AG04450 (cell line): ENCODE measurements around the gene TARDBP. TPM values are rescaled to one million over a fixed set of nuclear protein-coding genes. Genes with fewer than 3 reads are reported as not detected.
"Not testable (repeated sequence)": the region's sequence is repeated elsewhere in the genome, so short reads cannot be mapped to it uniquely, and the experiment has no call there.

Experiments
- CTCF ChIA-PET: fragments of 300-600, 350-600 bp; formaldehyde crosslinking; extraction: SDS; loops from one replicate; lab custom pipeline; 2022; ENCODE audit warnings: antibody characterized with exemption, inconsistent platforms; lab: Charles Lee
- POLR2A ChIA-PET: fragments of 350-600 bp; formaldehyde crosslinking; extraction: SDS; loops from one replicate; lab custom pipeline; 2021; ENCODE audit warnings: antibody characterized with exemption, inconsistent platforms; lab: Yijun Ruan, JAX
- DNase-seq: peaks from one replicate; pipeline ENCODE4 v3.0.0-alpha.2; 2011; ENCODE audit warnings: low read depth, low spot score
- H3K27ac ChIP-seq: one replicate; pipeline ENCODE4 v1.5.1; 2012; ENCODE audit warnings: low read depth, low read length, control low read depth
- H3K27me3 ChIP-seq: one replicate; pipeline ENCODE4 v1.6.0; 2012; ENCODE audit warnings: low read length; ENCODE audit not compliant: control insufficient read depth, insufficient read depth
- H3K4me3 ChIP-seq: 2 replicates; pipeline ENCODE4 v1.5.1; 2011; ENCODE audit warnings: mild to moderate bottlenecking, low read depth, low read length, control low read depth
- H3K9me3 ChIP-seq: 2 replicates; pipeline ENCODE4 v1.5.1; 2012; ENCODE audit warnings: low read length; ENCODE audit not compliant: control insufficient read depth, insufficient read depth
- polyA plus RNA-seq: library from polyadenylated mRNA; depleted of rRNA; stranded (reverse); fragments of >200 nt; gene quantifications from 2 replicates; pipeline ENCODE4 v1.2.3, GENCODE V29; 2011
- TF ChIP-seq, protein P1 (sequence below): IDR thresholded peaks from 2 replicates; pipeline ENCODE4 v1.5.1; 2011; ENCODE audit warnings: low read depth, low read length, control low read depth, inconsistent platforms

Gene TARDBP
- polyA plus RNA-seq, 1 experiment: 218 TPM

DNA sequence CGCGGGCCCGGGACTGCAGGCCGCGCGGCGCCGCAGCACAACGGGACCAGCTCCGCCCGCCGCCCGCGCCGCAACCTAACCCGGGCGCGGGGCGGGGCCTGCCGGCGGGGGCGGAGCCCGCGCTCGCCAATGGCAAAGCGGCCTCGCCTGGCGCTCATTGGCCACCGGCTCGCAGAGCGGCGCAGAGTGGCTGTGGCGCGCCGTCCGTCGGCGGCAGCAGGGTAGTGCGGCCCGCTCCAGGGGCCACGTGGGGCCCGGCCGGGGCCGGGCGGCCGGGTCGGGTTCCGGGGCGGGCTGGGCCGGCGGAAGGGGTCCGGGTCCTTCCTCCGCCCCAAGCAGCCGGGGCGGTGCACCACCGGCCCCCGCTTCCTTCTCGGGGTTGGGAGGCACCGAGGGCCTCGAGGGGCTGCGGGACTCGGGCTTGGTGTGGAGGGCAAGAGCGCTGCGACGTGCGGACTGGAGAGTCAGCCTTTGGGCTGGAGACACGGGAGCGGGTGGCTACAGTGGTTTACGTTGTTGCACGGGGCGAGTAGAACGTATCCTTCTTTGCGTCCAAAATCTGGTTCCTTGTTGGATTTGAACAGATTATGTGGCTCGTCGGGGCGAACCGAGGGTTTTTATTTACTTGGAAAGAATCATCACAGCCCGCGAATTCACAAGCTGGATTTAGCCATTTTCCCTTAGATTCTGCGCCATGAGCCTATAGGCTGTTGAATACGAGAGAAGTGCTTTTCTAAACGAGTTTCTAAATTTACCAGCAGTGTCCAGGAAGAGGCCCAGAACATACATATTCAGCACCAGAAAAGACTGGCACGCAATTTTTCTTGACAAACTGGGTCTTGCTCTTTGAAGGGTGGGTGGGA is 47.7 kb downstream of the TARDBP start, which contains the start of gene SRM:
TSS of gene SRM (minus strand) at position 51 of the 863 bp plus-strand sequence. CDS start 75 bp downstream, outside the sequence.
- ChIA-PET POLR2A (interaction anchor here (0.6 to 1.0 kb wide), 2 partner anchors 23 to 29 kb away, joined by 6 read pairs; no protein-coding TSS in a partner anchor), CTCF (interaction anchor here (0.6 to 5.6 kb wide), 4 partner anchors 10 to 552 kb away, joined by 3 to 75 read pairs (median 6); no protein-coding TSS in a partner anchor)
- Histone ChIP-seq H3K27ac (peak within 1 kb of the TSS; percentile 61), H3K4me3 (peak within 1 kb of the TSS; percentile 92), H3K9me3 (no peaks in the 10 kb centered on the region; the same call in 1 of the 2 replicates), H3K27me3 (no peaks in the 10 kb centered on the region)
- peak; percentile 67 for DNase-seq
- TF ChIP-seq, protein P1, sequence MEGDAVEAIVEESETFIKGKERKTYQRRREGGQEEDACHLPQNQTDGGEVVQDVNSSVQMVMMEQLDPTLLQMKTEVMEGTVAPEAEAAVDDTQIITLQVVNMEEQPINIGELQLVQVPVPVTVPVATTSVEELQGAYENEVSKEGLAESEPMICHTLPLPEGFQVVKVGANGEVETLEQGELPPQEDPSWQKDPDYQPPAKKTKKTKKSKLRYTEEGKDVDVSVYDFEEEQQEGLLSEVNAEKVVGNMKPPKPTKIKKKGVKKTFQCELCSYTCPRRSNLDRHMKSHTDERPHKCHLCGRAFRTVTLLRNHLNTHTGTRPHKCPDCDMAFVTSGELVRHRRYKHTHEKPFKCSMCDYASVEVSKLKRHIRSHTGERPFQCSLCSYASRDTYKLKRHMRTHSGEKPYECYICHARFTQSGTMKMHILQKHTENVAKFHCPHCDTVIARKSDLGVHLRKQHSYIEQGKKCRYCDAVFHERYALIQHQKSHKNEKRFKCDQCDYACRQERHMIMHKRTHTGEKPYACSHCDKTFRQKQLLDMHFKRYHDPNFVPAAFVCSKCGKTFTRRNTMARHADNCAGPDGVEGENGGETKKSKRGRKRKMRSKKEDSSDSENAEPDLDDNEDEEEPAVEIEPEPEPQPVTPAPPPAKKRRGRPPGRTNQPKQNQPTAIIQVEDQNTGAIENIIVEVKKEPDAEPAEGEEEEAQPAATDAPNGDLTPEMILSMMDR: peak; percentile 30

- CTCF ChIA-PET: interaction anchor here (1.3 to 5.6 kb wide), 2 partner anchors 8 to 25 kb away, joined by 5 to 75 read pairs; no protein-coding TSS in a partner anchor
- H3K9me3 ChIP-seq: no peaks in the 10 kb centered on the region; the same call in 1 of the 2 replicates
- H3K27ac ChIP-seq: peak overlapping the region; percentile 2
- H3K27me3 ChIP-seq: no peaks in the 10 kb centered on the region
- DNase-seq: no peak
- TF ChIP-seq, protein P1: no peak
- POLR2A ChIA-PET: no interaction called here
- no peak overlapping the region for H3K4me3 ChIP-seq
Observed at GRCh38 chr1:11061652-11062365, 49.4 kb downstream of the TARDBP start.

DNA sequence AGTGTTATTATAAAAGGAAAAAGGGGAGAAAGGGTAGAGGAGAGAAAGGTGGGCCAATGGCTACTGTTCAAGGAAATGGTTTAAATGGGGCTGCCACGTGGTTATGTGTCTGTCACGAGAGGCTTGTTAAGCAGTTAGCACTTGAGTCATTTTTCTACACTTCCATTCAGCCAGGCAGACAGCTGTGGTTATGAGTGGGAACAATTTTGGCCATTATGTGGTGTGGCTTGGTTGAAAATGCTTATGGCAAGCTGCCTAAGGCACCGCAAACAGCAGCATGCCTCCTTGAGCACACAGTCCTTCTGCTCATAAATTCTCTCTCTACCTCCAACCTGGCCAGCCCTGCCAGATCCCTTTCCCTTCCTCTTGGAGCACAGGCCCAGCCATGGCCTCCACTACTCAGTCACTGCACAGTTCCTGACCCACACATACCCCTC is 50.5 kb downstream of the TARDBP start:
- Histone ChIP-seq H3K4me3 (no peak overlapping the region), H3K9me3 (no peaks in the 10 kb centered on the region; the same call in 1 of the 2 replicates), H3K27me3 (no peaks in the 10 kb centered on the region), H3K27ac (no peak overlapping the region)
- TF ChIP-seq, protein P1: no peak
- POLR2A ChIA-PET: interaction anchor here (0.7 kb wide), 1 partner anchor 84 kb away, joined by 5 read pairs; no protein-coding TSS in a partner anchor
- DNase-seq: no peak
- CTCF ChIA-PET: interaction anchor here (1.0 to 5.6 kb wide), 2 partner anchors 26 to 36 kb away, joined by 3 to 75 read pairs; no protein-coding TSS in a partner anchor

DNA sequence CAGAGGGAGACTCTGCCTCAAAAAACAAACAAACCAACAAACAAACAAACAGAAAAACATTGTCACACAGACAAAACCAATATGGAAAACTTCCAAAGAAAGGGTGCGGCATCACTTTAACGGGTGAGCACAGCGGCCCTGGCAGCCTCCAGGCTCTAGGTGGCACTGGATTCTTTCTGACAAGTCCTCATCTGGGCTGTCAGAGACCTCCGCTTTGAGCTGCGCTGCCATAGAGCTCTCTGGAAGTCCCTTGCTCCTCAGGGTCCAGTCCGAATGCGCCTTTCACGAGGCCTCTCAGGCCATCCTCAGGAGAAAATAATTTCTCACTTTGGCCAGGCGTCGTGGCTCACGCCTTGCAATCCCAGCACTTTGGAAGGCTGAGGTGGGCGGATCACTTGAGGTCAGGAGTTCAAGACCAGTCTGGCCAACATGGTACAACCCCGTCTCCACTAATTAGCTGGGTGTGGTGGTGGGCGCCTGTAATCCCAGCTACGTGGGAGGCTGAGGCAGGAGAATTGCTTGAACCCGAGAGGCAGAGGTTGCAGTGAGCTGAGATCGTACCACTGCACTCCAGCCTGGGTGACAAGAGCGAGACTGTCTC is 51.6 kb downstream of the TARDBP start:
- not testable (repeated sequence) for H3K9me3 ChIP-seq, DNase-seq, H3K4me3 ChIP-seq, H3K27ac ChIP-seq, H3K27me3 ChIP-seq
- ChIA-PET POLR2A (interaction anchor here (0.6 kb wide), 1 partner anchor 191 kb away, joined by 4 read pairs; no protein-coding TSS in a partner anchor), CTCF (interaction anchor here (1.0 to 5.6 kb wide), 2 partner anchors 27 to 35 kb away, joined by 3 to 75 read pairs; no protein-coding TSS in a partner anchor)

GRCh38 chr1:11064942-11065341 is 52.5 kb downstream of the TARDBP start:
- ChIA-PET POLR2A (no interaction called here), CTCF (interaction anchor here (1.2 kb wide), 1 partner anchor 27 kb away, joined by 6 read pairs; no protein-coding TSS in a partner anchor)
- Histone ChIP-seq H3K27ac (no peak overlapping the region), H3K4me3 (no peak overlapping the region), H3K9me3 (no peaks in the 10 kb centered on the region), H3K27me3 (no peaks in the 10 kb centered on the region)
- no peak for DNase-seq
- TF ChIP-seq, protein P1: no peak
